Vagina (tissue), 2 donors: ENCODE data around the gene USP50.

Experiments
- POLR2A ChIP-seq, 2 donors: fragments of 450-650 bp; IDR thresholded peaks; one replicate each; pipeline ENCODE4 v1.6.1; 2017; ENCODE audit warnings: antibody characterized with exemption in 2 of 2, mild to moderate bottlenecking in 2 of 2, moderate library complexity in 2 of 2
- POLR2AphosphoS5 ChIP-seq, 2 donors: sonication (generic); formaldehyde crosslinking; IDR thresholded peaks; one replicate each; pipeline ENCODE4 v1.9.0; 2017; ENCODE audit warnings: antibody characterized with exemption in 2 of 2, mild to moderate bottlenecking in 2 of 2, low read depth in 1 of 2; ENCODE audit not compliant: insufficient read depth in 1 of 2
- TF ChIP-seq, protein P1 (sequence below), 3 experiments: fragments of 450-650 bp in 2 of 3; fragments of 200-600 bp in 1 of 3; sonication (generic) in 1 of 3; IDR thresholded peaks; one replicate each; pipeline ENCODE4 v1.5.1; 2017 to 2019; ENCODE audit warnings: antibody characterized with exemption in 3 of 3, mild to moderate bottlenecking in 2 of 3, moderate library complexity in 2 of 3

DNA sequence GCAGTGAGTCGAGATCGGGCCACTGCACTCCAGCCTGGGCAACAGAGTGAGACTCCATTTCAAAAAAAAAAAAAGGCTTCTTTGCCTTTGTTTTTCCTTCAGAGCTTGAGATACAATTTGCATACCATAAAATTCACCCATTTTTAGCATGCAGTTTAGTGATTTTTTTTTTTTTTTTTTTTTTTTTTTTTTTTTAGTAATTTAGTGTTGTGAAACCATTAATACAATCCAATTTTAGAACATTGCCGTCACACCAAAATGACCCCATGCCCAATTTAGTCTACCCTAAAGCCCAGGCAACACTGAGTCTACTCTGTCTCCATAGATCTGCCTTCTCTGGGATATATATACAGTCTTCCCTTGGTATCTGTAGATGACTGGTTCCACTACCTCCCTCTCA lies 61.1 kb downstream of the USP50 start:
- TF ChIP-seq POLR2A (IDR thresholded peaks at IDR 0.05) (no peak), POLR2AphosphoS5 (IDR thresholded peaks at IDR 0.05; ENCODE audit: insufficient read depth in 1 of 2, low read depth in 1 of 2) (no peak)
- TF ChIP-seq, protein P1, sequence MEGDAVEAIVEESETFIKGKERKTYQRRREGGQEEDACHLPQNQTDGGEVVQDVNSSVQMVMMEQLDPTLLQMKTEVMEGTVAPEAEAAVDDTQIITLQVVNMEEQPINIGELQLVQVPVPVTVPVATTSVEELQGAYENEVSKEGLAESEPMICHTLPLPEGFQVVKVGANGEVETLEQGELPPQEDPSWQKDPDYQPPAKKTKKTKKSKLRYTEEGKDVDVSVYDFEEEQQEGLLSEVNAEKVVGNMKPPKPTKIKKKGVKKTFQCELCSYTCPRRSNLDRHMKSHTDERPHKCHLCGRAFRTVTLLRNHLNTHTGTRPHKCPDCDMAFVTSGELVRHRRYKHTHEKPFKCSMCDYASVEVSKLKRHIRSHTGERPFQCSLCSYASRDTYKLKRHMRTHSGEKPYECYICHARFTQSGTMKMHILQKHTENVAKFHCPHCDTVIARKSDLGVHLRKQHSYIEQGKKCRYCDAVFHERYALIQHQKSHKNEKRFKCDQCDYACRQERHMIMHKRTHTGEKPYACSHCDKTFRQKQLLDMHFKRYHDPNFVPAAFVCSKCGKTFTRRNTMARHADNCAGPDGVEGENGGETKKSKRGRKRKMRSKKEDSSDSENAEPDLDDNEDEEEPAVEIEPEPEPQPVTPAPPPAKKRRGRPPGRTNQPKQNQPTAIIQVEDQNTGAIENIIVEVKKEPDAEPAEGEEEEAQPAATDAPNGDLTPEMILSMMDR (IDR thresholded peaks at IDR 0.05) = no peak
